Keratinocyte (primary cell): Measurements from ENCODE around the gene TEAD3. TPM values are rescaled to one million over a fixed set of nuclear protein-coding genes. Genes with fewer than 3 reads are reported as not detected.

Source experiments
- DNase-seq: peaks from one replicate; pipeline ENCODE4 v3.0.0-alpha.2; 2011; ENCODE audit warnings: low read depth, missing footprints, low spot score
- FAIRE-seq: peaks from 2 replicates; lab custom pipeline; 2011; peaks lifted over from hg19 to GRCh38; lab: Jason Lieb, UNC
- H2AFZ ChIP-seq: 2 replicates; pipeline ENCODE4 v1.6.0; 2012; ENCODE audit warnings: low read length, control low read depth, inconsistent platforms; ENCODE audit not compliant: control insufficient read depth
- H3K27ac ChIP-seq: 2 replicates; pipeline ENCODE4 v1.5.1; 2011; ENCODE audit warnings: low read length; ENCODE audit not compliant: control insufficient read depth, insufficient read depth
- H3K27me3 ChIP-seq: 3 replicates; pipeline ENCODE4 v1.6.0; 2011; ENCODE audit warnings: low read length; ENCODE audit not compliant: control insufficient read depth, insufficient read depth; ENCODE audit errors: extremely low read depth
- H3K36me3 ChIP-seq, 2 experiments: 2 replicates in 1 of 2; 3 replicates in 1 of 2; pipeline ENCODE4 v1.5.1; 2011; ENCODE audit warnings: low read length in 2 of 2, mild to moderate bottlenecking in 1 of 2; ENCODE audit not compliant: control insufficient read depth in 2 of 2, insufficient read depth in 2 of 2; ENCODE audit errors: extremely low read depth in 1 of 2
- H3K4me1 ChIP-seq: 3 replicates; pipeline ENCODE4 v1.5.1; 2011; ENCODE audit warnings: low read length; ENCODE audit not compliant: control insufficient read depth, insufficient read depth; ENCODE audit errors: extremely low read depth
- H3K4me2 ChIP-seq: 3 replicates; pipeline ENCODE4 v1.6.0; 2011; ENCODE audit warnings: low read depth, low read length; ENCODE audit not compliant: control insufficient read depth, insufficient read depth; ENCODE audit errors: extremely low read depth
- H3K4me3 ChIP-seq, 3 experiments: fragments of 200-600 bp in 1 of 3; sonication (generic) in 1 of 3; 2 replicates in 2 of 3; 3 replicates in 1 of 3; pipeline ENCODE4 v1.5.1; 2011 to 2016; ENCODE audit warnings: low read length in 3 of 3, mild to moderate bottlenecking in 3 of 3, control low read depth in 2 of 3, inconsistent platforms in 1 of 3, low read depth in 1 of 3, mixed read lengths in 1 of 3, mixed run types in 1 of 3, moderate library complexity in 1 of 3; ENCODE audit not compliant: control insufficient read depth in 2 of 3, insufficient read depth in 2 of 3; ENCODE audit errors: extremely low read depth in 1 of 3
- H3K79me2 ChIP-seq: 2 replicates; pipeline ENCODE4 v1.6.0; 2012; ENCODE audit warnings: low read length; ENCODE audit not compliant: control insufficient read depth, insufficient read depth
- H3K9ac ChIP-seq: 3 replicates; pipeline ENCODE4 v1.6.0; 2011; ENCODE audit warnings: low read length; ENCODE audit not compliant: control insufficient read depth, insufficient read depth; ENCODE audit errors: extremely low read depth
- H3K9me1 ChIP-seq: 3 replicates; pipeline ENCODE4 v1.6.0; 2011; ENCODE audit warnings: low read length; ENCODE audit not compliant: control insufficient read depth, insufficient read depth; ENCODE audit errors: extremely low read depth
- H3K9me3 ChIP-seq: 2 replicates; pipeline ENCODE4 v1.5.1; 2012; ENCODE audit warnings: low read depth, low read length; ENCODE audit not compliant: control insufficient read depth
- H4K20me1 ChIP-seq: 3 replicates; pipeline ENCODE4 v1.6.0; 2011; ENCODE audit warnings: low read length; ENCODE audit not compliant: control insufficient read depth, insufficient read depth; ENCODE audit errors: extremely low read depth
- EZH2 ChIP-seq: IDR thresholded peaks from one replicate; pipeline ENCODE4 v1.6.1; 2012; ENCODE audit warnings: inconsistent platforms, mild to moderate bottlenecking, low read length, moderate library complexity
- dilution Hi-C: fragments of 300-500 bp; cut with MboI; formaldehyde crosslinking; loops from one replicate; pipeline ENCODE4 v1.7.0; 2020; ENCODE audit warnings: low sequenced_read_pairs; ENCODE audit not compliant: extremely low pct_ligation_motif_present
- polyA plus RNA-seq, 5 experiments: library from polyadenylated mRNA; depleted of rRNA in 3 of 5; stranded (reverse) in 3 of 5; stranded (forward) in 1 of 5; unstranded in 1 of 5; fragments of >200 nt; gene quantifications; 1 replicate in 1 of 5; 2 replicates in 3 of 5; 3 replicates in 1 of 5; pipeline versions ENCODE4 v1.2.1 to v1.2.3, GENCODE V29; 2011 to 2012; ENCODE audit warnings: missing spikeins in 2 of 5, low read depth in 1 of 5, low replicate concordance in 1 of 5
- TF ChIP-seq, protein P1 (sequence below), 3 experiments: IDR thresholded peaks in 1 of 3; conservative IDR thresholded peaks in 1 of 3; optimal IDR thresholded peaks in 1 of 3; 2 replicates in 2 of 3; 3 replicates in 1 of 3; pipeline versions ENCODE3 to v1.5.1; 2011; ENCODE audit warnings: low read length in 3 of 3, mild to moderate bottlenecking in 3 of 3, moderate library complexity in 2 of 3, control low read depth in 1 of 3, inconsistent platforms in 1 of 3; ENCODE audit not compliant: insufficient read depth in 2 of 3; ENCODE audit errors: extremely low read depth in 1 of 3

The TEAD3 gene
- polyA plus RNA-seq, 1 donor (not counting 4 experiments of a cell fraction or from before 2014, with no cell fraction given), result 5.7 TPM

DNA sequence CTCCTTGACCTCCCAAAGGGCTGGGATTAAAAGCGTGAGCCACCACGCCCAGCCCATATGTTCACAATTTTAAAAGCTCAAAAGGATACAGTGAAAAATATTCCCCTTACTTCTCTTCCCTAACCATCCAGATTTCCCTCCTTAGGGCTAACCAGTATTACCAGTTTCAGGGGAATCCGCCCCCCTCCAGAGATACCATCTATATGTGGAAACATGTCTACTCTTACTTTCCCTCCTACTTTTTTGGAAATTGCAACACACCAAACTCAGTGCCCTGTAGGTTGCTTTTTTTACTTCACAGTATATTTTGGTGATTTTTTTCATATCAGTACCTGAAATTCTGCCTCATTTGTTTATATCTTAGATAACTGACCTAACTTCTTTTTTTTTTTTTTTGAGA, 35.6 kb downstream of the TEAD3 start:
- no peak overlapping the region for H3K27ac ChIP-seq
- H3K4me1 ChIP-seq, result peaks cover 5% of the 10 kb centered on the region
- no peaks in the 10 kb centered on the region for H3K27me3 ChIP-seq
- H3K4me2 ChIP-seq, result no peak overlapping the region
- TF ChIP-seq, protein P1, sequence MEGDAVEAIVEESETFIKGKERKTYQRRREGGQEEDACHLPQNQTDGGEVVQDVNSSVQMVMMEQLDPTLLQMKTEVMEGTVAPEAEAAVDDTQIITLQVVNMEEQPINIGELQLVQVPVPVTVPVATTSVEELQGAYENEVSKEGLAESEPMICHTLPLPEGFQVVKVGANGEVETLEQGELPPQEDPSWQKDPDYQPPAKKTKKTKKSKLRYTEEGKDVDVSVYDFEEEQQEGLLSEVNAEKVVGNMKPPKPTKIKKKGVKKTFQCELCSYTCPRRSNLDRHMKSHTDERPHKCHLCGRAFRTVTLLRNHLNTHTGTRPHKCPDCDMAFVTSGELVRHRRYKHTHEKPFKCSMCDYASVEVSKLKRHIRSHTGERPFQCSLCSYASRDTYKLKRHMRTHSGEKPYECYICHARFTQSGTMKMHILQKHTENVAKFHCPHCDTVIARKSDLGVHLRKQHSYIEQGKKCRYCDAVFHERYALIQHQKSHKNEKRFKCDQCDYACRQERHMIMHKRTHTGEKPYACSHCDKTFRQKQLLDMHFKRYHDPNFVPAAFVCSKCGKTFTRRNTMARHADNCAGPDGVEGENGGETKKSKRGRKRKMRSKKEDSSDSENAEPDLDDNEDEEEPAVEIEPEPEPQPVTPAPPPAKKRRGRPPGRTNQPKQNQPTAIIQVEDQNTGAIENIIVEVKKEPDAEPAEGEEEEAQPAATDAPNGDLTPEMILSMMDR (optimal IDR thresholded peaks at IDR 0.05 in 1 of 3, IDR thresholded peaks at IDR 0.05 in 1 of 3, conservative IDR thresholded peaks at IDR 0.05 in 1 of 3; ENCODE audit: extremely low read depth in 1 of 3, insufficient read depth in 2 of 3, low read length in 3 of 3), result no peak
- TF ChIP-seq EZH2, result no peak
- no peaks in the 10 kb centered on the region for H3K9me3 ChIP-seq
- H3K79me2 ChIP-seq, result no peaks in the 10 kb centered on the region
- FAIRE-seq (no peak), DNase-seq (no peak)
- H3K9ac ChIP-seq, result no peak overlapping the region
- H3K36me3 ChIP-seq, result peaks cover 3 to 21% of the 10 kb centered on the region in 2 experiments
- H3K4me3 ChIP-seq, result no peak overlapping the region
- dilution Hi-C loops, result no loop called here
- no peak overlapping the region for H2AFZ ChIP-seq
- H3K9me1 ChIP-seq, result no peaks in the 10 kb centered on the region
- H4K20me1 ChIP-seq, result no peaks in the 10 kb centered on the region

DNA sequence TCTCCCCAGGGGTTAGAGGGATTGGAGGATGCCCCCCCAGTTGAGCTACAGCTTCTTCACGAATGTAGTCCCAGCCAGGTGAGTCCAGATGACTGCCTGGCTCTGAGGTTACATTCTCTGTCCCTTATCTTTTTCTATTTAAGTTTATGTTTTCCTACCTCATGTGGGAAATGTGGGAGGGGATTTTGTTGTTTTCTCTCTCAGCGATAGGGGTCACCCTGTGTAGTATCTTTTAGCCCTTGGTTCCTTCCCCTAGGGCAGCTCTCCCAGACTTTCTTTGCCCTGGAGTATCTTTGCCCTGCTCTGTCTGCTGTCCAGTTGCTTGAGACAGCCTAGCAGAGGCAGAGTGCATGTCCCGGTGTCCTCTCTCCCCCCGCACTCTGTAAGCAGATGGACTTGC, 39.0 kb downstream of the TEAD3 start:
- TF ChIP-seq, protein P1 (optimal IDR thresholded peaks at IDR 0.05 in 1 of 3, IDR thresholded peaks at IDR 0.05 in 1 of 3, conservative IDR thresholded peaks at IDR 0.05 in 1 of 3; ENCODE audit: extremely low read depth in 1 of 3, insufficient read depth in 2 of 3, low read length in 3 of 3), result no peak
- TF ChIP-seq EZH2, result no peak
- Histone ChIP-seq H3K4me2 (no peak overlapping the region), H4K20me1 (no peaks in the 10 kb centered on the region), H3K9ac (no peak overlapping the region), H3K4me3 (no peak overlapping the region), H3K79me2 (no peaks in the 10 kb centered on the region), H3K36me3 (peaks cover 5 to 15% of the 10 kb centered on the region in 2 experiments), H3K4me1 (peaks cover 26% of the 10 kb centered on the region), H2AFZ (no peak overlapping the region), H3K9me1 (no peaks in the 10 kb centered on the region), H3K9me3 (no peaks in the 10 kb centered on the region), H3K27me3 (no peaks in the 10 kb centered on the region), H3K27ac (no peak overlapping the region)
- DNase-seq (no peak), FAIRE-seq (no peak)
- dilution Hi-C loops, result no loop called here
